Measurements from ENCODE around the gene SSR4. TPM values are rescaled to one million over a fixed set of nuclear protein-coding genes. Genes with fewer than 3 reads are reported as not detected.

Gene SSR4
- total and polyA plus RNA-seq, 2 of the 13 experiments (the other 11 are each of a cell fraction or from before 2014, with no cell fraction given) = 214 to 288 TPM

DNA sequence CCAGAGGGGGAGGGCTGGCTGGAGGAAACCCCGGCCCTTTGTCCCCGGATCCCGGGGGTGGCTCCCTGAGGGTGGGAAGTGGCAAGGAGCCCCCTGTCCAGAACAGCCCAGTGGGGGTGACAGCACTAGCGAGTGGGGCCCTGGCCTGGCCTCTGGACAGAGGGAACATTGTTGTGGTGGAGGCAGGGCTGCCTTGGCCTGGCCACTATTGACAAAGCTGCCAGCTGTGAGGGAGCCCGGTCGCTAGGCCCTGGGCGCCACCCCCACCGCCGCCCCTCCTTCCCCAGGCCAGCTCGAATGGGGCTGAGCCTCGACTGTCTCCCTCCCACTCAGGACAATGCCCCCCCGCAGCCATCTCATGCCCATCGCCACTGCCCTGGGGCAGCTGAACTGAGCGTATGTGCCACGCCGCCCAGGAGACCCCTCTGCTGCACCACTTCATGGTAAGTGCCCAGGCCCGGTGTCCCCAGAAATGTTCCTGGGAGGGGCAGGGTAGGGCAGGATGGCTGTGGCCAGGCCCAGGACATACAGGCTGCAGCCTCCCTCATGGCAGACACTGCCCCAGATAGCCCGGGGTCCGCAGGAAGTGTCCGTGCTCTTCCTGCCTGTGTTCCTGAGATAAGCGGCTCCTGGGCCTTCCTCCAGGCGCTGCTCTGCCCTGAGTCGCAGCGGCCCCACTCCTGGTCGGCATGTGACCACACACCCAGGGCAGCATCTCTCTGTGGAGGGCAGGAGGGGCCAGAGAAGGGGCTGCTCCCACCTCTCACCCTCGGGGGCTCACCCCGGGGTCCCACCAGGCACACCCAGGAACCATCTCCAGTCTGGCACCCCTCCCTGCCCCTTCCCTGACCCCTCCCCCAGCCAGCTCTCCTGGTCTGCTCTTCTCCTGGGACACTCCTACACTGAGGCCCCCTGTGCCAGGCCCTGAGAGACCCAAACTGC lies 29.1 kb upstream of the SSR4 start (continued):
- TF ChIP-seq BRCA1 (CRISPR knock-in tag; IDR thresholded peaks at IDR 0.05) = no peak
- TF ChIP-seq, protein P1, sequence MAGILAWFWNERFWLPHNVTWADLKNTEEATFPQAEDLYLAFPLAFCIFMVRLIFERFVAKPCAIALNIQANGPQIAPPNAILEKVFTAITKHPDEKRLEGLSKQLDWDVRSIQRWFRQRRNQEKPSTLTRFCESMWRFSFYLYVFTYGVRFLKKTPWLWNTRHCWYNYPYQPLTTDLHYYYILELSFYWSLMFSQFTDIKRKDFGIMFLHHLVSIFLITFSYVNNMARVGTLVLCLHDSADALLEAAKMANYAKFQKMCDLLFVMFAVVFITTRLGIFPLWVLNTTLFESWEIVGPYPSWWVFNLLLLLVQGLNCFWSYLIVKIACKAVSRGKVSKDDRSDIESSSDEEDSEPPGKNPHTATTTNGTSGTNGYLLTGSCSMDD (CRISPR knock-in tag; IDR thresholded peaks at IDR 0.05) = no peak
- TF ChIP-seq NR3C1 (CRISPR knock-in tag; IDR thresholded peaks at IDR 0.05) = no peak
- TF ChIP-seq TP53 (CRISPR knock-in tag; conservative IDR thresholded peaks at IDR 0.05) = no peak
- TF ChIP-seq RORA (CRISPR knock-in tag; IDR thresholded peaks at IDR 0.05) = no peak
- no peak for TF ChIP-seq ZNF143 (CRISPR knock-in tag; IDR thresholded peaks at IDR 0.05)
- TF ChIP-seq ZNF841 (CRISPR knock-in tag; IDR thresholded peaks at IDR 0.05; ENCODE audit: borderline replicate concordance) = no peak
- TF ChIP-seq ZNF451 (CRISPR knock-in tag; IDR thresholded peaks at IDR 0.05) = no peak
- TF ChIP-seq, protein P2, sequence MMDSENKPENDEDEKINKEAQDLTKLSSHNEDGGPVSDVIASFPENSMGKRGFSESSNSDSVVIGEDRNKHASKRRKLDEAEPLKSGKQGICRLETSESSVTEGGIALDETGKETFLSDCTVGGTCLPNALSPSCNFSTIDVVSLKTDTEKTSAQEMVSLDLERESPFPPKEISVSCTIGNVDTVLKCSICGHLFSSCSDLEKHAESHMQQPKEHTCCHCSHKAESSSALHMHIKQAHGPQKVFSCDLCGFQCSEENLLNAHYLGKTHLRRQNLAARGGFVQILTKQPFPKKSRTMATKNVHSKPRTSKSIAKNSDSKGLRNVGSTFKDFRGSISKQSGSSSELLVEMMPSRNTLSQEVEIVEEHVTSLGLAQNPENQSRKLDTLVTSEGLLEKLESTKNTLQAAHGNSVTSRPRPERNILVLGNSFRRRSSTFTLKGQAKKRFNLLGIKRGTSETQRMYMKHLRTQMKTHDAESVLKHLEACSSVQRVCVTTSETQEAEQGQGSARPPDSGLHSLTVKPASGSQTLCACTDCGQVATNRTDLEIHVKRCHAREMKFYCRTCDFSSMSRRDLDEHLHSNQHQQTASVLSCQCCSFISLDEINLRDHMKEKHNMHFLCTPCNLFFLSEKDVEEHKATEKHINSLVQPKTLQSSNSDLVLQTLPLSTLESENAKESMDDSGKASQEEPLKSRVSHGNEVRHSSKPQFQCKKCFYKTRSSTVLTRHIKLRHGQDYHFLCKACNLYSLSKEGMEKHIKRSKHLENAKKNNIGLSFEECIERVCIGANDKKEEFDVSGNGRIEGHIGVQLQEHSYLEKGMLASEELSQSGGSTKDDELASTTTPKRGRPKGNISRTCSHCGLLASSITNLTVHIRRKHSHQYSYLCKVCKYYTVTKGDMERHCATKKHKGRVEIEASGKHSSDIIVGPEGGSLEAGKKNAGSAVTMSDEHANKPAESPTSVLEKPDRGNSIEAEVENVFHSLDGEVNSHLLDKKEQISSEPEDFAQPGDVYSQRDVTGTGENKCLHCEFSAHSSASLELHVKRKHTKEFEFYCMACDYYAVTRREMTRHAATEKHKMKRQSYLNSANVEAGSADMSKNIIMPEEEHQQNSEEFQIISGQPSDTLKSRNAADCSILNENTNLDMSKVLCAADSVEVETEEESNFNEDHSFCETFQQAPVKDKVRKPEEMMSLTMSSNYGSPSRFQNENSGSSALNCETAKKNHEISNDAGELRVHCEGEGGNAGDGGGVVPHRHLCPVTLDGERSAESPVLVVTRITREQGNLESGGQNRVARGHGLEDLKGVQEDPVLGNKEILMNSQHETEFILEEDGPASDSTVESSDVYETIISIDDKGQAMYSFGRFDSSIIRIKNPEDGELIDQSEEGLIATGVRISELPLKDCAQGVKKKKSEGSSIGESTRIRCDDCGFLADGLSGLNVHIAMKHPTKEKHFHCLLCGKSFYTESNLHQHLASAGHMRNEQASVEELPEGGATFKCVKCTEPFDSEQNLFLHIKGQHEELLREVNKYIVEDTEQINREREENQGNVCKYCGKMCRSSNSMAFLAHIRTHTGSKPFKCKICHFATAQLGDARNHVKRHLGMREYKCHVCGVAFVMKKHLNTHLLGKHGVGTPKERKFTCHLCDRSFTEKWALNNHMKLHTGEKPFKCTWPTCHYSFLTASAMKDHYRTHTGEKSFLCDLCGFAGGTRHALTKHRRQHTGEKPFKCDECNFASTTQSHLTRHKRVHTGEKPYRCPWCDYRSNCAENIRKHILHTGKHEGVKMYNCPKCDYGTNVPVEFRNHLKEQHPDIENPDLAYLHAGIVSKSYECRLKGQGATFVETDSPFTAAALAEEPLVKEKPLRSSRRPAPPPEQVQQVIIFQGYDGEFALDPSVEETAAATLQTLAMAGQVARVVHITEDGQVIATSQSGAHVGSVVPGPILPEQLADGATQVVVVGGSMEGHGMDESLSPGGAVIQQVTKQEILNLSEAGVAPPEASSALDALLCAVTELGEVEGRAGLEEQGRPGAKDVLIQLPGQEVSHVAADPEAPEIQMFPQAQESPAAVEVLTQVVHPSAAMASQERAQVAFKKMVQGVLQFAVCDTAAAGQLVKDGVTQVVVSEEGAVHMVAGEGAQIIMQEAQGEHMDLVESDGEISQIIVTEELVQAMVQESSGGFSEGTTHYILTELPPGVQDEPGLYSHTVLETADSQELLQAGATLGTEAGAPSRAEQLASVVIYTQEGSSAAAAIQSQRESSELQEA (CRISPR knock-in tag; IDR thresholded peaks at IDR 0.05; ENCODE audit: not compliant biosample characterization) = no peak
- TF ChIP-seq SNRNP70 (IDR thresholded peaks at IDR 0.05; ENCODE audit: low read depth, low read length) = no peak
- TF ChIP-seq, protein P3, sequence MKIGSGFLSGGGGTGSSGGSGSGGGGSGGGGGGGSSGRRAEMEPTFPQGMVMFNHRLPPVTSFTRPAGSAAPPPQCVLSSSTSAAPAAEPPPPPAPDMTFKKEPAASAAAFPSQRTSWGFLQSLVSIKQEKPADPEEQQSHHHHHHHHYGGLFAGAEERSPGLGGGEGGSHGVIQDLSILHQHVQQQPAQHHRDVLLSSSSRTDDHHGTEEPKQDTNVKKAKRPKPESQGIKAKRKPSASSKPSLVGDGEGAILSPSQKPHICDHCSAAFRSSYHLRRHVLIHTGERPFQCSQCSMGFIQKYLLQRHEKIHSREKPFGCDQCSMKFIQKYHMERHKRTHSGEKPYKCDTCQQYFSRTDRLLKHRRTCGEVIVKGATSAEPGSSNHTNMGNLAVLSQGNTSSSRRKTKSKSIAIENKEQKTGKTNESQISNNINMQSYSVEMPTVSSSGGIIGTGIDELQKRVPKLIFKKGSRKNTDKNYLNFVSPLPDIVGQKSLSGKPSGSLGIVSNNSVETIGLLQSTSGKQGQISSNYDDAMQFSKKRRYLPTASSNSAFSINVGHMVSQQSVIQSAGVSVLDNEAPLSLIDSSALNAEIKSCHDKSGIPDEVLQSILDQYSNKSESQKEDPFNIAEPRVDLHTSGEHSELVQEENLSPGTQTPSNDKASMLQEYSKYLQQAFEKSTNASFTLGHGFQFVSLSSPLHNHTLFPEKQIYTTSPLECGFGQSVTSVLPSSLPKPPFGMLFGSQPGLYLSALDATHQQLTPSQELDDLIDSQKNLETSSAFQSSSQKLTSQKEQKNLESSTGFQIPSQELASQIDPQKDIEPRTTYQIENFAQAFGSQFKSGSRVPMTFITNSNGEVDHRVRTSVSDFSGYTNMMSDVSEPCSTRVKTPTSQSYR (CRISPR knock-in tag; IDR thresholded peaks at IDR 0.05; ENCODE audit: borderline replicate concordance) = peak; percentile 52; the same call in 1 of the 2 replicates
- no peak for TF ChIP-seq ZNF350 (CRISPR knock-in tag; IDR thresholded peaks at IDR 0.05; ENCODE audit: borderline replicate concordance, low read depth)
- TF ChIP-seq KDM3A (CRISPR knock-in tag; IDR thresholded peaks at IDR 0.05; ENCODE audit: low read depth) = no peak
- TF ChIP-seq NFE2L2 (IDR thresholded peaks at IDR 0.05; ENCODE audit: low read length) = no peak
- TF ChIP-seq FOXA1 (IDR thresholded peaks at IDR 0.05) = no peak
- TF ChIP-seq FOXA1 (CRISPR knock-in tag; IDR thresholded peaks at IDR 0.05) = peak; percentile 91
- no peak for TF ChIP-seq ZNF558 (CRISPR knock-in tag; IDR thresholded peaks at IDR 0.05; ENCODE audit: borderline replicate concordance)
- no peak for TF ChIP-seq NFKB2 (CRISPR knock-in tag; IDR thresholded peaks at IDR 0.05; ENCODE audit: borderline replicate concordance)
